ENCODE measurements around the gene TMPRSS13.

The TMPRSS13 gene

DNA sequence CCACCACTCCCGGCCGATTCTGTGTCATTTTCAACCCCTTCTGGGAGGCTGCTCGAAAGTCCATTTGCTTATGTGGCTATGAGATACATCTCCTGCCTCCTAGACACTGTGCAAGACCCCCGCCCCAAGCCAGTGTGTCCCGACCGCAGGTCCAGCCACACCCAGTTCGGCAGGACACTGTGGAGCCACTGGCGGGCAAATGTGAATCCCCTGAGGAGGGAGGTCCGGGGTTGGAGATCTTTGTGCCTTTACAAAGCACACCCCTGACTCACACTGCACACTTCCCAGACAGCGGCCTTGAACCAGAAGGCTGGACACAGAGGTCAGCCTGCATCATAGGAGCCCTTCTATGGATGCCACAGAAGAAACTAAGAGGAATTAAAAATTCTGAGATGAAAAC is 70.1 kb downstream of the TMPRSS13 start:
- Histone ChIP-seq H3K27me3 (ENCODE audit: low read depth) (no peaks in the 10 kb centered on the region), H3K4me1 (peaks cover 51% of the 10 kb centered on the region), H3K9me3 (no peaks in the 10 kb centered on the region), H3K36me3 (replicated peaks) (no peaks in the 10 kb centered on the region), H3K4me3 (no peak overlapping the region)
- in situ Hi-C loops (cut with MboI; ENCODE audit: low sequenced_read_pairs), result no loop called here
- DNase-seq (ENCODE audit: low spot score in 2 of 2), result peak in 1 of 2 experiments; percentile 49

- no peaks in the 10 kb centered on the region for H3K36me3 ChIP-seq (replicated peaks)
- peak; percentile 90 to 97 for DNase-seq (ENCODE audit: low spot score in 2 of 2)
- in situ Hi-C loops (cut with MboI; ENCODE audit: low sequenced_read_pairs), result no loop called here
- H3K27me3 ChIP-seq (ENCODE audit: low read depth), result no peaks in the 10 kb centered on the region
- peaks cover 4% of the 10 kb centered on the region; the same call in 1 of the 2 replicates for H3K9me3 ChIP-seq
- no peak overlapping the region for H3K4me3 ChIP-seq
- peaks cover 51% of the 10 kb centered on the region for H3K4me1 ChIP-seq
These were observed 71.3 kb downstream of the TMPRSS13 start for GRCh38 chr11:117857734-117858414.

DNA sequence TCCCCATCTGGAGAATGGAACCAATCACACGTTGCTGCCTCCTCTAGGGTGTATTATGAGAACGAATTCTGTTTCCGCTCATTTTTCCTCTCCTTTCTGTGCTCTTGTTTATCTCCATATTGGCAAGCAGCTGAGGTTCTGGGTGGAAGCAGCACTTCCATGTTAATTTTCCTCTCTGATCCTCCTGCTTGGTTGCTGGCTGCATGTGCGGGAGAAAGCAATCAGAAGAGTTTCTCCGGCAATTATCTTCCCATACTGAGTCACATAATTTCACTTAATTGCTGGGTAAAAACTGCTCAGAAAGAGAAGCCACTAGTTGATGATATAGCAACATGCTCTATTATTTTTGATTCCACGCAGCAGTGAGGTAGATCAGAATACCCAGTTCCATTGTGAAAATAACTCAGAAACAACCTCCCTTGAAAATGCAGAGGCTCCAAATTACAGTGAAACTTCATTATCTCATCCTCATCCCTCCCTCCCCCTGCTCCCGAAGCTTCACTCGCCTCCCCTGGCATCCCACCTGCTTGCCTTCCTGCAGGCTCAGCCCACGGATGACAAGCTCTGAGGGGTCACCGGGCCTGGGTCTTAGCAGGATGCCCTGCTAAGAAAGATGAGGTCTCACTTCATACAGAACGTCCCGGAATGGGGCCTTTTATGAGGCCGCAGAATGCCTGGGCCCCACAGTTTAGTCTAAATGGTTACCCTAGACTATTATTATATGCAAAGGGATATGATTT is 73.1 kb downstream of the TMPRSS13 start:
- Histone ChIP-seq H3K9me3 (peaks cover 7% of the 10 kb centered on the region), H3K27me3 (ENCODE audit: low read depth) (no peaks in the 10 kb centered on the region), H3K4me1 (peaks cover 39% of the 10 kb centered on the region), H3K4me3 (no peak overlapping the region), H3K36me3 (replicated peaks) (no peaks in the 10 kb centered on the region)
- in situ Hi-C loops (cut with MboI; ENCODE audit: low sequenced_read_pairs), result no loop called here
- DNase-seq (ENCODE audit: low spot score in 2 of 2), result peak in 1 of 2 experiments; percentile 3

GRCh38 chr11:117855186-117855845 is 73.9 kb downstream of the TMPRSS13 start:
- H3K4me3 ChIP-seq, result no peak overlapping the region
- no peaks in the 10 kb centered on the region for H3K36me3 ChIP-seq (replicated peaks)
- peak in 1 of 2 experiments; percentile 5 for DNase-seq (ENCODE audit: low spot score in 2 of 2)
- no peaks in the 10 kb centered on the region for H3K27me3 ChIP-seq (ENCODE audit: low read depth)
- H3K9me3 ChIP-seq, result peaks cover 7% of the 10 kb centered on the region
- in situ Hi-C loops (cut with MboI; ENCODE audit: low sequenced_read_pairs), result no loop called here
- peaks cover 32% of the 10 kb centered on the region for H3K4me1 ChIP-seq

- no peak overlapping the region for H3K4me3 ChIP-seq
- in situ Hi-C loops (cut with MboI; ENCODE audit: low sequenced_read_pairs), result no loop called here
- no peak for DNase-seq (ENCODE audit: low spot score in 2 of 2)
- no peaks in the 10 kb centered on the region for H3K27me3 ChIP-seq (ENCODE audit: low read depth)
- peaks cover 5% of the 10 kb centered on the region for H3K4me1 ChIP-seq
- H3K36me3 ChIP-seq (replicated peaks), result no peaks in the 10 kb centered on the region
- H3K9me3 ChIP-seq, result peaks cover 7% of the 10 kb centered on the region
These were observed 76.9 kb downstream of the TMPRSS13 start for GRCh38 chr11:117852309-117852708.

DNA sequence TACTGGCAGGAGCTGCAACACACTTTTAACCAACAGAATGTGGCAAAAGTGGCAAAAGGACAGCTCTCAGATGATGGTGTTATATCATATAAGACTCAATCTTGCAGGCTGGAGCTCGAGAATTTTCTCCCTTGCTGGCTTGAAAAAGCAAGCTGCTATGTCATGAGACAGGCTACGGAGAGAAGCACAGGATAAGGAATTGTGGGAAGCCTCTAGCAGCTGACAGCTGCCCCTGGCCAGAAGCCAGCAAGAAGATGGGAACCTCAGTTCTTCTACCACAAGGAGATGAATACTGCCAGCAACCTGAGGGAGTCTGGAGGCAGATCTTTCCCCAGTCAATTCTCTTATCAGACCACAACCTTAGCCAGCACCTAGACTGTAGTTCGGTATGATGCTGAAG is 77.3 kb downstream of the TMPRSS13 start:
- DNase-seq (ENCODE audit: low spot score in 2 of 2), result no peak
- peaks cover 7% of the 10 kb centered on the region for H3K9me3 ChIP-seq
- no peaks in the 10 kb centered on the region for H3K36me3 ChIP-seq (replicated peaks)
- H3K4me3 ChIP-seq, result no peak overlapping the region
- in situ Hi-C loops (cut with MboI; ENCODE audit: low sequenced_read_pairs), result no loop called here
- H3K27me3 ChIP-seq (ENCODE audit: low read depth), result no peaks in the 10 kb centered on the region
- H3K4me1 ChIP-seq, result peaks cover under 1% of the 10 kb centered on the region

GRCh38 chr11:117851106-117851505 is 78.1 kb downstream of the TMPRSS13 start:
- Histone ChIP-seq H3K4me1 (no peaks in the 10 kb centered on the region; the same call in 1 of the 2 replicates), H3K36me3 (replicated peaks) (no peaks in the 10 kb centered on the region), H3K27me3 (ENCODE audit: low read depth) (no peaks in the 10 kb centered on the region), H3K4me3 (no peak overlapping the region), H3K9me3 (peaks cover 7% of the 10 kb centered on the region)
- DNase-seq (ENCODE audit: low spot score in 2 of 2), result peak in 1 of 2 experiments; percentile 1
- in situ Hi-C loops (cut with MboI; ENCODE audit: low sequenced_read_pairs), result no loop called here
